Omental fat pad (tissue), 4 donors: Measurements from ENCODE around the gene APOO. TPM values are rescaled to one million over a fixed set of nuclear protein-coding genes. Genes with fewer than 3 reads are reported as not detected.
A peak's percentile ranks its signal among the peaks of the same experiment; 100 is the strongest.

Experiments used
- ATAC-seq: fragments of 150-250 bp; one replicate; pipeline ENCODE4 v1.9.1; 2016; ENCODE audit warnings: mild to moderate bottlenecking, moderate library complexity; ENCODE audit not compliant: low FRiP score
- DNase-seq: peaks from one replicate; pipeline ENCODE4 v3.0.0-alpha.2; 2019; ENCODE audit warnings: low spot score
- CTCF ChIP-seq, 3 donors: fragments of 450-650 bp; IDR thresholded peaks; one replicate each; pipeline ENCODE4 v1.5.1; 2016 to 2017; ENCODE audit warnings: antibody characterized with exemption in 3 of 3, mild to moderate bottlenecking in 3 of 3, moderate library complexity in 2 of 3
- total RNA-seq, 4 donors: library from RNA; depleted of rRNA; stranded (reverse); fragments of >200 nt; gene quantifications; one replicate each; pipeline ENCODE4 v1.1.0, GENCODE V29; 2016

The APOO gene
- total RNA-seq, 4 donors from 2014 or later: 4.4 to 10.0 (median 4.9) TPM

GRCh38 chrX:23788946-23789345, 118.8 kb downstream of the APOO start:
- TF ChIP-seq CTCF (IDR thresholded peaks at IDR 0.05): no peak
- ATAC-seq (no peak), DNase-seq (no peak)

- DNase-seq (no peak), ATAC-seq (no peak)
- no peak for TF ChIP-seq CTCF (IDR thresholded peaks at IDR 0.05)
These were observed 119.2 kb downstream of the APOO start for GRCh38 chrX:23788521-23788920.

- ATAC-seq (no peak), DNase-seq (no peak)
- no peak for TF ChIP-seq CTCF (IDR thresholded peaks at IDR 0.05)
These were observed 120.0 kb downstream of the APOO start for GRCh38 chrX:23787745-23788118.

GRCh38 chrX:23786268-23786815, 121.4 kb downstream of the APOO start:
- ATAC-seq: peak; percentile 11
- TF ChIP-seq CTCF (IDR thresholded peaks at IDR 0.05): no peak
- DNase-seq: no peak

GRCh38 chrX:23785580-23785979, 122.2 kb downstream of the APOO start:
- no peak for ATAC-seq

GRCh38 chrX:23784470-23785331, 123.0 kb downstream of the APOO start:
- no peak for TF ChIP-seq CTCF (IDR thresholded peaks at IDR 0.05)
- DNase-seq (no peak), ATAC-seq (no peak)

More at GRCh38 chrX:23785580-23785979, 122.2 kb downstream of the APOO start:
- TF ChIP-seq CTCF (IDR thresholded peaks at IDR 0.05): no peak
- DNase-seq: no peak
